ENCODE results near the gene PSAT1.

Gene PSAT1

GRCh38 chr9:78311886-78312524 lies 15.1 kb downstream of the PSAT1 start:
- TF ChIP-seq ZFX (IDR thresholded peaks at IDR 0.05) = no peak
- TF ChIP-seq CTCF (conservative IDR thresholded peaks at IDR 0.05) = no peak
- peak overlapping the region; percentile 82 for H3K27ac ChIP-seq

- TF ChIP-seq CTCF (conservative IDR thresholded peaks at IDR 0.05) = no peak
- no peak for TF ChIP-seq ZFX (IDR thresholded peaks at IDR 0.05)
These were observed 17.6 kb downstream of the PSAT1 start for GRCh38 chr9:78314550-78314949.

GRCh38 chr9:78314953-78315870 lies 18.3 kb downstream of the PSAT1 start:
- peak overlapping the region; percentile 68 for H3K27ac ChIP-seq
- TF ChIP-seq CTCF (conservative IDR thresholded peaks at IDR 0.05) = no peak
- no peak for TF ChIP-seq ZFX (IDR thresholded peaks at IDR 0.05)

More at GRCh38 chr9:78314550-78314949, 17.6 kb downstream of the PSAT1 start:
- peak overlapping the region; percentile 68 for H3K27ac ChIP-seq

DNA sequence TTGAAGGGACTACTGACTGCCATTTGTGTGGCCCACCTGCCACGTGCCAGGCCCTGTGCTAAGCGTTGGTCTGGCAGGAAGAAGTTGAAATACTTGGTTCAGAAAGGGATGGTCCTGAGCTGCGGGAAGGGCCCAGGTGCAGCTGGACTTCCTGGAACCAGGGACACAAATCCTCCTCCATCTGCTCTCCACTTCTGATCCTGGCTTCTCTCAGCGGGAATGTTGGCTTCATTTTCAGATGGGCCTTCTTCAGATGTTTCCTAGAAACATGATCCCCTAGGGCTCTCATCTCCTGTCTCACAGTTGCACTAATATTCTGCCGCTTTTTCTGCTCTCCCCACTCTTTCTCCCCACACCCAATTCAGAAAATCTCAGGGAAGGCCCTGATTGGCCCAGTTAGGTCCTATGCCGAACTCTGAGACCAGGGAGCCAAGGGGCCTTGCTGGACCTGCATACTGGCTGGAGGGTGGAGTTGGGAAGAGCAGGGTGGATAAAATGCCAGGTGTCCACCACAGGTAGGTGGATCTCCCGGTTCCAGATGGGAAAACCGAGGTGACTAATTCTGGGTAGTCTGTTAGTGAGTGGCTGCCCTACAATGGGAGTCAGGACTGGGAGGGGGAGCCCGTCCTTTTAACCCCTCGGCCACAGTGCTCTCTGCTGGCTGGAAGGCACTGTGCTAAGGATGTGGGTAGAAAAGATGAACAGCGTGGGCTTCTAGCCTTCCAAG lies 19.4 kb downstream of the PSAT1 start:
- no peak for TF ChIP-seq CTCF (conservative IDR thresholded peaks at IDR 0.05)
- TF ChIP-seq ZFX (IDR thresholded peaks at IDR 0.05) = no peak
- H3K27ac ChIP-seq = peak overlapping the region; percentile 68

- TF ChIP-seq ZFX (IDR thresholded peaks at IDR 0.05) (no peak), CTCF (conservative IDR thresholded peaks at IDR 0.05) (no peak)
- no peak overlapping the region for H3K27ac ChIP-seq
These were observed 22.5 kb downstream of the PSAT1 start for GRCh38 chr9:78319197-78320029.

GRCh38 chr9:78320030-78320693 lies 23.2 kb downstream of the PSAT1 start:
- H3K27ac ChIP-seq = no peak overlapping the region
- no peak for TF ChIP-seq CTCF (conservative IDR thresholded peaks at IDR 0.05)
- no peak for TF ChIP-seq ZFX (IDR thresholded peaks at IDR 0.05)

Measured in C4-2B (cell line).